ENCODE measurements around the gene EXTL1. TPM values are rescaled to one million over a fixed set of nuclear protein-coding genes. Genes with fewer than 3 reads are reported as not detected.

The EXTL1 gene
- total RNA-seq, 6 experiments from 2014 or later, result 0.06 to 0.19 TPM; not detected in 4

GRCh38 chr1:26070963-26071342, 49.4 kb downstream of the EXTL1 start:
- Histone ChIP-seq H3K4me1 (peaks cover 0 to 13% (median 6%) of the 10 kb centered on the region in 4 donors), H3K27me3 (no peaks in the 10 kb centered on the region), H3K4me3 (no peak overlapping the region), H3K9me3 (no peaks in the 10 kb centered on the region), H3K36me3 (no peaks in the 10 kb centered on the region), H3K27ac (no peak overlapping the region)
- 95% methylated on average over 6 of the region's 6 CpGs for WGBS (ENCODE audit: insufficient coverage, low coverage, low lambda C conversion rate, missing lambda C conversion rate)
- intact Hi-C loops (cut with DNase I), result no loop called here
- TF ChIP-seq CTCF (IDR thresholded peaks at IDR 0.05) (no peak), POLR2A (IDR thresholded peaks at IDR 0.05) (no peak)
- no peak for DNase-seq
- no peak for ATAC-seq

GRCh38 chr1:26072305-26072704, 50.7 kb downstream of the EXTL1 start:
- Histone ChIP-seq H3K4me1 (peaks cover 0 to 17% (median 8%) of the 10 kb centered on the region in 4 donors), H3K27ac (no peak overlapping the region), H3K27me3 (no peaks in the 10 kb centered on the region), H3K36me3 (no peaks in the 10 kb centered on the region), H3K9me3 (no peaks in the 10 kb centered on the region), H3K4me3 (no peak overlapping the region)
- intact Hi-C loops (cut with DNase I), result no loop called here
- ATAC-seq (peak; percentile 87 to 95 (median 89)), DNase-seq (peak; percentile 88 to 90 (median 90))
- TF ChIP-seq POLR2A (IDR thresholded peaks at IDR 0.05), result no peak
- TF ChIP-seq CTCF (IDR thresholded peaks at IDR 0.05), result no peak
- 0% methylated on average over 1 of the region's 6 CpGs for WGBS (ENCODE audit: insufficient coverage, low coverage, low lambda C conversion rate, missing lambda C conversion rate)

- no peaks in the 10 kb centered on the region for H3K27me3 ChIP-seq
- H3K4me1 ChIP-seq, result peaks cover 0 to 21% (median 8%) of the 10 kb centered on the region in 4 donors
- DNase-seq (peak; percentile 67 to 78 (median 73)), ATAC-seq (peak; percentile 74 to 90 (median 79))
- no peak for TF ChIP-seq CTCF (IDR thresholded peaks at IDR 0.05)
- no peak for TF ChIP-seq POLR2A (IDR thresholded peaks at IDR 0.05)
- intact Hi-C loops (cut with DNase I), result no loop called here
- no peak overlapping the region for H3K4me3 ChIP-seq
- no peak overlapping the region for H3K27ac ChIP-seq
- WGBS (ENCODE audit: insufficient coverage, low coverage, low lambda C conversion rate, missing lambda C conversion rate), result 31% methylated on average over 2 of the region's 3 CpGs
- no peaks in the 10 kb centered on the region for H3K36me3 ChIP-seq
- H3K9me3 ChIP-seq, result no peaks in the 10 kb centered on the region
Observed at GRCh38 chr1:26075421-26076144, 54.0 kb downstream of the EXTL1 start.

- TF ChIP-seq POLR2A (IDR thresholded peaks at IDR 0.05) (no peak), CTCF (IDR thresholded peaks at IDR 0.05) (no peak)
- 100% methylated on average over 1 of the region's 1 CpG for WGBS (ENCODE audit: insufficient coverage, low coverage, low lambda C conversion rate, missing lambda C conversion rate)
- no peaks in the 10 kb centered on the region for H3K9me3 ChIP-seq
- H3K4me1 ChIP-seq, result peaks cover 0 to 16% (median 8%) of the 10 kb centered on the region in 4 donors
- no peak overlapping the region for H3K4me3 ChIP-seq
- no peaks in the 10 kb centered on the region for H3K36me3 ChIP-seq
- DNase-seq (no peak), ATAC-seq (no peak)
- H3K27ac ChIP-seq, result no peak overlapping the region
- intact Hi-C loops (cut with DNase I), result no loop called here
- no peaks in the 10 kb centered on the region for H3K27me3 ChIP-seq
Observed at GRCh38 chr1:26077524-26077923, 55.9 kb downstream of the EXTL1 start.
